ENCODE data around the gene CYP27A1. TPM values are rescaled to one million over a fixed set of nuclear protein-coding genes. Genes with fewer than 3 reads are reported as not detected.

CYP27A1 gene
- total and polyA plus RNA-seq, 9 of the 15 experiments (the other 6 are each of a cell fraction or from before 2014, with no cell fraction given), result 0.20 TPM; not detected in 8

DNA sequence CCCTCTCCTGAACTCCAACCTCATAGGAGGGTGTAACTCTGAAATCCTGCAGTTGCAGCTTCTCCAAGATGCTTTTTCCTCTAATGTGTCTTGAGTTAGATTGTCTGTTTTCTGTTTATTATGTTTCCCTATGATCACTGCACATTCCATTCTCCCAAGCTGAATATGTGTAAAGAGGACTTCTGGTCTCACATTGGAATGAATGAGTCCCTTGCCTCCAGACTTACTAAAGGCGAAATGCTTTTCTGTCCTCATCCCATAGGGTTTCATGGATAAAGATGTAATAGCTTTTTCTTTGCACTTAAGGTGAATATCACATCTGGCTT lies 35.5 kb upstream of the CYP27A1 start:
- TF ChIP-seq HSF4 (CRISPR knock-in tag; IDR thresholded peaks at IDR 0.05; ENCODE audit: borderline replicate concordance) (no peak), GABPB2 (CRISPR knock-in tag; conservative IDR thresholded peaks at IDR 0.05) (no peak), POLR2AphosphoS2 (IDR thresholded peaks at IDR 0.05; ENCODE audit: low read length) (no peak), CHCHD3 (CRISPR knock-in tag; IDR thresholded peaks at IDR 0.05) (no peak)
- TF ChIP-seq, protein P1, sequence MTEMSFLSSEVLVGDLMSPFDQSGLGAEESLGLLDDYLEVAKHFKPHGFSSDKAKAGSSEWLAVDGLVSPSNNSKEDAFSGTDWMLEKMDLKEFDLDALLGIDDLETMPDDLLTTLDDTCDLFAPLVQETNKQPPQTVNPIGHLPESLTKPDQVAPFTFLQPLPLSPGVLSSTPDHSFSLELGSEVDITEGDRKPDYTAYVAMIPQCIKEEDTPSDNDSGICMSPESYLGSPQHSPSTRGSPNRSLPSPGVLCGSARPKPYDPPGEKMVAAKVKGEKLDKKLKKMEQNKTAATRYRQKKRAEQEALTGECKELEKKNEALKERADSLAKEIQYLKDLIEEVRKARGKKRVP (CRISPR knock-in tag; IDR thresholded peaks at IDR 0.05), result no peak
- 100% methylated on average over 1 of the region's 1 CpG for WGBS (ENCODE audit: insufficient coverage, low coverage, missing lambda C conversion rate)
- no peaks in the 10 kb centered on the region for H3K79me2 ChIP-seq (ENCODE audit: control insufficient read depth, insufficient read depth, low read length)
- in situ Hi-C loops (cut with MboI) (no loop called here), intact Hi-C loops (cut with micrococcal nuclease) (no loop called here)
- H3K9ac ChIP-seq (ENCODE audit: insufficient read depth in 1 of 2, low read depth in 2 of 2, low read length in 2 of 2), result no peak overlapping the region
- BruUV-seq (replicated peaks), result no TSS peak
- no peak for ATAC-seq
- no peak for FAIRE-seq
- H3K9me1 ChIP-seq (ENCODE audit: control insufficient read depth, insufficient read depth, low read length), result no peaks in the 10 kb centered on the region
- no peaks in the 10 kb centered on the region for H3K9me3 ChIP-seq (replicated peaks; ENCODE audit: control insufficient read depth, insufficient read depth, low read depth, low read length)
- H3K27ac ChIP-seq (ENCODE audit: extremely low read depth, low read depth, low read length), result no peak overlapping the region
- POLR2A ChIA-PET, result interaction anchor here (0.6 kb wide), 1 partner anchor 26 kb away, joined by 3 read pairs; no protein-coding TSS in a partner anchor
- CTCF ChIA-PET (ENCODE audit: low intra/inter-chr PET ratio), result no interaction called here
- H3K4me1 ChIP-seq (replicated peaks in 1 of 2; ENCODE audit: control insufficient read depth in 2 of 2, insufficient read depth in 2 of 2, low read length in 2 of 2), result peaks cover 5 to 12% of the 10 kb centered on the region in 2 experiments; a peak in 3 of 5 replicates
- H3K4me2 ChIP-seq (ENCODE audit: insufficient read depth, low read length), result no peak overlapping the region
- H4K20me1 ChIP-seq (replicated peaks; ENCODE audit: control insufficient read depth, insufficient read depth, low read length), result no peaks in the 10 kb centered on the region
- peaks cover 69% of the 10 kb centered on the region; the same call in 2 of the 3 replicates for H3K36me3 ChIP-seq (ENCODE audit: control insufficient read depth, insufficient read depth, low read length)
- H3K4me3 ChIP-seq, result no peak overlapping the region
- no peaks in the 10 kb centered on the region for H3K27me3 ChIP-seq (ENCODE audit: control insufficient read depth in 2 of 2, insufficient read depth in 2 of 2, low read length in 2 of 2)
- no peak overlapping the region for H2AFZ ChIP-seq (ENCODE audit: low read depth, low read length)
- no peak for DNase-seq (ENCODE audit: extremely low read depth in 1 of 4, low spot score in 3 of 4)

DNA sequence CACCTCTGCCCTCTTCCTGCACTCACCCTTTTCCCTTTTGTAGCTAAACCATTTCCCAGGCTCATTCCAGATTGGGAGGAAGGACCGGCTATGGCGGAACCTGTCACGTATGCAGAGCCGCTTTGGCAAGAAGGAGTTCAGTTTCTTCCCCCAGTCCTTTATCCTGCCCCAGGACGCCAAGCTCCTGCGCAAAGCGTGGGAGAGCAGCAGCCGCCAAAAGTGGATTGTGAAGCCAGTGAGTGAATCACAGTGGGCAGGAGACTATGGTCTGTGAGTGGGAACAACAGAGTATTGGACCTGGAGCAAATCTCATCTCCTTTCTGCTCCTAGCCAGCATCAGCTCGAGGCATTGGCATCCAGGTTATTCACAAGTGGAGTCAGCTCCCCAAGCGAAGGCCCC lies 35.0 kb upstream of the CYP27A1 start:
- Histone ChIP-seq H3K4me1 (replicated peaks in 1 of 2; ENCODE audit: control insufficient read depth in 2 of 2, insufficient read depth in 2 of 2, low read length in 2 of 2) (peaks cover 5 to 12% of the 10 kb centered on the region in 2 experiments; a peak in 3 of 5 replicates), H3K27me3 (ENCODE audit: control insufficient read depth in 2 of 2, insufficient read depth in 2 of 2, low read length in 2 of 2) (no peaks in the 10 kb centered on the region), H3K36me3 (ENCODE audit: control insufficient read depth, insufficient read depth, low read length) (peaks cover 68% of the 10 kb centered on the region; the same call in 2 of the 3 replicates), H3K9me1 (ENCODE audit: control insufficient read depth, insufficient read depth, low read length) (no peaks in the 10 kb centered on the region), H2AFZ (ENCODE audit: low read depth, low read length) (no peak overlapping the region), H3K9ac (ENCODE audit: insufficient read depth in 1 of 2, low read depth in 2 of 2, low read length in 2 of 2) (no peak overlapping the region), H3K27ac (ENCODE audit: extremely low read depth, low read depth, low read length) (no peak overlapping the region; the same call in 2 of the 3 replicates), H3K4me2 (ENCODE audit: insufficient read depth, low read length) (no peak overlapping the region), H4K20me1 (replicated peaks; ENCODE audit: control insufficient read depth, insufficient read depth, low read length) (no peaks in the 10 kb centered on the region), H3K4me3 (no peak overlapping the region), H3K9me3 (replicated peaks; ENCODE audit: control insufficient read depth, insufficient read depth, low read depth, low read length) (no peaks in the 10 kb centered on the region), H3K79me2 (ENCODE audit: control insufficient read depth, insufficient read depth, low read length) (no peaks in the 10 kb centered on the region)
- in situ Hi-C loops (cut with MboI), result no loop called here
- WGBS (ENCODE audit: insufficient coverage, low coverage, missing lambda C conversion rate), result 97% methylated on average over 8 of the region's 10 CpGs
- FAIRE-seq (no peak), ATAC-seq (no peak), DNase-seq (ENCODE audit: extremely low read depth in 1 of 4, low spot score in 3 of 4) (no peak)
- no TSS peak for BruUV-seq (replicated peaks)
- POLR2A ChIA-PET, result no interaction called here
- CTCF ChIA-PET (ENCODE audit: low intra/inter-chr PET ratio), result no interaction called here
- intact Hi-C loops (cut with micrococcal nuclease), result no loop called here
- TF ChIP-seq SREBF2 (CRISPR knock-in tag; IDR thresholded peaks at IDR 0.05) (no peak), PTTG1 (tag; IDR thresholded peaks at IDR 0.05; ENCODE audit: low read depth) (no peak), DACH1 (IDR thresholded peaks at IDR 0.05; ENCODE audit: partially characterized antibody) (no peak), MEF2D (tag; conservative IDR thresholded peaks at IDR 0.05; ENCODE audit: low read depth) (no peak), ARNT (IDR thresholded peaks at IDR 0.05) (no peak), MYBL2 (IDR thresholded peaks at IDR 0.05; ENCODE audit: low read depth) (no peak), MYBL2 (CRISPR knock-in tag; IDR thresholded peaks at IDR 0.05; ENCODE audit: borderline replicate concordance) (no peak), ZNF12 (CRISPR knock-in tag; IDR thresholded peaks at IDR 0.05) (no peak), ZFP36 (IDR thresholded peaks at IDR 0.05; ENCODE audit: low read depth, low read length, partially characterized antibody) (no peak), SRSF9 (IDR thresholded peaks at IDR 0.05; ENCODE audit: borderline replicate concordance, low read depth, low read length) (no peak), YY1 (IDR thresholded peaks at IDR 0.05; ENCODE audit: borderline replicate concordance in 1 of 3, control insufficient read depth in 1 of 3, extremely low read depth in 1 of 3, insufficient read depth in 3 of 3, insufficient read length in 1 of 3, insufficient replicate concordance in 2 of 3, low read depth in 1 of 3, low read length in 2 of 3) (no peak), NFIX (CRISPR knock-in tag; IDR thresholded peaks at IDR 0.05; ENCODE audit: low read depth) (no peak)

All from K562 (cell line).